Smooth muscle cell of the umbilical artery (primary cell): ENCODE measurements around the gene RCE1. TPM values are rescaled to one million over a fixed set of nuclear protein-coding genes. Genes with fewer than 3 reads are reported as not detected.

ENCODE experiments used
- total RNA-seq: library from RNA; depleted of rRNA; stranded (reverse); fragments of >200 nt; gene quantifications from 2 replicates; pipeline ENCODE4 v1.2.3, GENCODE V29; 2014

RCE1 gene, protein sequence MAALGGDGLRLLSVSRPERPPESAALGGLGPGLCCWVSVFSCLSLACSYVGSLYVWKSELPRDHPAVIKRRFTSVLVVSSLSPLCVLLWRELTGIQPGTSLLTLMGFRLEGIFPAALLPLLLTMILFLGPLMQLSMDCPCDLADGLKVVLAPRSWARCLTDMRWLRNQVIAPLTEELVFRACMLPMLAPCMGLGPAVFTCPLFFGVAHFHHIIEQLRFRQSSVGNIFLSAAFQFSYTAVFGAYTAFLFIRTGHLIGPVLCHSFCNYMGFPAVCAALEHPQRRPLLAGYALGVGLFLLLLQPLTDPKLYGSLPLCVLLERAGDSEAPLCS
- total RNA-seq = 11.9 and 13.5 TPM in 2 replicates

GRCh38 chr11:66842896-66843775 is at the start of gene RCE1:
Gene RCE1 (plus strand): TSS chr11:66843441. CDS start chr11:66843456, 15 bp downstream.

DNA sequence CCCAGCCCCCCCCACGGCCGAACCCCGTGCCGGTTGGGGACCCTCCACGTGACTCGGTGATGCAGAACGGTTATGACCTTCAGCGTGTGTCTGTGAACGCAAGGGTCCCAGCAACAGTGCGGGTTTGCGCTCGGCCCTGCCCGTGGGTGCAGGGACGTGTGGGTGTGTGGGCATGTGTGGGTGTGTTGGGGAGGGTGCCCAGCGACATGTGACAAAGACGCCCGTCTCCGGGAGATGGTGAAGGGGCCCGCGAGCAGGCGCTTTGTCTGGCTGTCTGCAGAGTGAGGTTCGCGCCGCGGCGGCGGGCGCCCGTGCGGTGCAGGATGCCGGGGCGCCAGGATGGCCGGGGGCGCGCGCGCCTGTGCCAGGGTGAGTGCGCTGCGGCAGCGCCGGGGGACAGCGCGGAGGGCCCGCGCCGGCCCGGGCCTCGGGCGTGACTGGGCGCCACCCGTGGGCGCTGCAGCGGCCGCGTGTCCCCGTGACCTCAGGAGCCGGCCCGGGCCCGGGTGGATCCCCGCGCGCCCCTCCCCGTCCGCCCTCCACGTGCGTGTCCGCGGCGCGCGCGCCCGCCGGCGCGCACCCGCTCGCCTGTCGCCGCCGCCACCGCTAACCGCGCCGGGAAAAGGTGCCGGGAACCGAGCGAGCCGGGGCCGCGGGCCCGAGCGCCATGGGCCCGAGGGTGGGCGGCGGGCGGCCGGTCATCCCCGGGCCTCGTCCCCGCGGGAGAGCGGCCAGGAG is 13.4 kb downstream of the RCE1 start, which contains the start of gene LRFN4:
LRFN4 (plus strand) TSS at position 569 of the 738 bp plus-strand sequence. CDS start 681 bp downstream, outside the sequence.

Other genes with a start within 250 kb of the RCE1 start
- gene RBM14, start 226.8 kb upstream of the RCE1 start, total RNA-seq = 25.2 and 43.8 TPM in 2 replicates
- gene RBM4, start 204.7 kb upstream of the RCE1 start, total RNA-seq = 92.7 and 93.8 TPM in 2 replicates
- 26.4 and 33.6 TPM in 2 replicates for gene RBM4B, start 165.6 kb upstream of the RCE1 start, total RNA-seq
- 4.2 and 5.7 TPM in 2 replicates for gene SPTBN2, start 114.2 kb upstream of the RCE1 start, total RNA-seq
- gene LRFN4, start 13.6 kb downstream of the RCE1 start, total RNA-seq = 10.1 and 25.9 TPM in 2 replicates
- 11.5 and 31.5 TPM in 2 replicates for gene PC, start 114.9 kb downstream of the RCE1 start, total RNA-seq
- 0.30 TPM in 1 of 2 replicates, not detected in the other for gene C11orf86, start 131.9 kb downstream of the RCE1 start, total RNA-seq
- gene SYT12, start 179.7 kb downstream of the RCE1 start, total RNA-seq = 0.14 and 0.30 TPM in 2 replicates
- gene RHOD, start 213.4 kb downstream of the RCE1 start, total RNA-seq = 9.7 and 10.1 TPM in 2 replicates